GM18502 (cell line): ENCODE results near the gene NKPD1.
A peak's percentile ranks its signal among the peaks of the same experiment; 100 is the strongest.

Experiments
- ATAC-seq: cut with Tn5 transposase; IDR thresholded peaks from one replicate; pipeline ENCODE4 v1.9.1; 2021; ENCODE audit warnings: mild to moderate bottlenecking; ENCODE audit not compliant: unreplicated experiment, poor library complexity

Gene NKPD1

GRCh38 chr19:45173816-45174215 lies 13.0 kb upstream of the NKPD1 start:
- no peak for ATAC-seq

- no peak for ATAC-seq
These were observed 11.9 kb upstream of the NKPD1 start for GRCh38 chr19:45172611-45173208.

GRCh38 chr19:45172173-45172572 lies 11.4 kb upstream of the NKPD1 start:
- no peak for ATAC-seq

GRCh38 chr19:45171211-45171623 lies 10.4 kb upstream of the NKPD1 start:
- no peak for ATAC-seq

GRCh38 chr19:45170146-45171106 lies 9.6 kb upstream of the NKPD1 start:
- ATAC-seq: no peak

GRCh38 chr19:45169602-45170001 lies 8.8 kb upstream of the NKPD1 start:
- ATAC-seq: no peak

GRCh38 chr19:45168767-45169351 lies 8.1 kb upstream of the NKPD1 start:
- ATAC-seq: no peak

- no peak for ATAC-seq
These were observed 6.0 kb upstream of the NKPD1 start for GRCh38 chr19:45166723-45167252.

- ATAC-seq: peak; percentile 69
These were observed 4.0 kb upstream of the NKPD1 start for GRCh38 chr19:45164577-45165335.

- no peak for ATAC-seq
These were observed 3.1 kb upstream of the NKPD1 start for GRCh38 chr19:45163751-45164460.

GRCh38 chr19:45163156-45163555 lies 2.4 kb upstream of the NKPD1 start:
- no peak for ATAC-seq

GRCh38 chr19:45162608-45163143 lies 1.9 kb upstream of the NKPD1 start:
- ATAC-seq: no peak

GRCh38 chr19:45161738-45162607 lies 1.2 kb upstream of the NKPD1 start:
- ATAC-seq: no peak

- no peak for ATAC-seq
These were observed 834 bp downstream of the NKPD1 start for GRCh38 chr19:45159971-45160324.

- ATAC-seq: no peak
These were observed 1.4 kb downstream of the NKPD1 start for GRCh38 chr19:45159210-45159970.

GRCh38 chr19:45158503-45159209 lies 2.1 kb downstream of the NKPD1 start:
- no peak for ATAC-seq

GRCh38 chr19:45156751-45157150 lies 4.0 kb downstream of the NKPD1 start:
- ATAC-seq: no peak
